GM19328 (cell line): ENCODE results near the gene TTF2.
"Not testable (repeated sequence)": the region's sequence is repeated elsewhere in the genome, so short reads cannot be mapped to it uniquely, and the experiment has no call there.

Experiments used
- ATAC-seq: cut with Tn5 transposase; IDR thresholded peaks from one replicate; pipeline ENCODE4 v1.9.1; 2021; ENCODE audit warnings: mild to moderate bottlenecking, moderate library complexity; ENCODE audit not compliant: unreplicated experiment

The TTF2 gene

DNA sequence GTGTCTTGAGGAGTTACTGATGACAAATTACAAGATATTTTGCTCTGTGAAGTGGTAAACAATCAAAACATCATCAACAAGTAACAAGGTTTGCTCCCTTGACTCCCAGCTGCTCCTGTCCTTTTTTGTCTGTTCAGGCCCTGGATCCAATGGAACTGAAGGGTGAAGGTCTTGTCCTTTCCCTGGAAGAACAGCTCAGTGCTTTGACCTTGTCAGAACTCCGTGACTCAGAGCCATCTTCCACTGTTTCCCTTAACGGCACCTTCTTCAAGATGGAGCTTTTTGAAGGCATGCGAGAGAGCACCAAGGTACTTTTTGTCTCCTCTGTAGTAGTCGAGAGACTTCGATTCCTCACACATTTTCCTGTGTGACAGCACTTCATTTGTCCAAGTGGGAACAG is 32.5 kb downstream of the TTF2 start:
- no peak for ATAC-seq

DNA sequence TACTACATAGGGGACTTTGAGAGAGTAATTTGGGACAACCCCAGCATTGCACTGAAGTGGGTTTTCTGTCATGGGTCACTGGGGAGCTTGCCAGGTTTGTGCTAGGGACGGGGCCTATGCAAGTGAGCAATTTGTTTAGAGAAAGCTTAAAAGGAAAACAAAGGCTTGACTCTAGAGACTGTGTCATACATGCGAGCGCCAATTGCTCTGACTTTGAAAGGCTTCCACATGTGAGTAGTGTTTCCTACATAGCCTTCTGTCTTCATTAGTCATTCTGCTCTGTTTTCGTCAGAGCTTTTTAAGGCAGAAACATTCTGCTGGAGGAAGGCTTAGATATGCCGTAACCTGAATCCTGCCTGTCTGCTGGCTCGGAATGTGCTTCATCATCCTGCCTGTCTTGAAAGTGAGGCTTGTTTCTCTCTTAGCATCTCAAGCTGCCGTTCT is 33.0 kb downstream of the TTF2 start:
- no peak for ATAC-seq

GRCh38 chr1:117093870-117094621 is 33.9 kb downstream of the TTF2 start:
- ATAC-seq: peak; percentile 68

GRCh38 chr1:117094841-117095604 is 34.9 kb downstream of the TTF2 start:
- ATAC-seq: no peak

- no peak for ATAC-seq
Measured at GRCh38 chr1:117096951-117097408, 36.9 kb downstream of the TTF2 start.

DNA sequence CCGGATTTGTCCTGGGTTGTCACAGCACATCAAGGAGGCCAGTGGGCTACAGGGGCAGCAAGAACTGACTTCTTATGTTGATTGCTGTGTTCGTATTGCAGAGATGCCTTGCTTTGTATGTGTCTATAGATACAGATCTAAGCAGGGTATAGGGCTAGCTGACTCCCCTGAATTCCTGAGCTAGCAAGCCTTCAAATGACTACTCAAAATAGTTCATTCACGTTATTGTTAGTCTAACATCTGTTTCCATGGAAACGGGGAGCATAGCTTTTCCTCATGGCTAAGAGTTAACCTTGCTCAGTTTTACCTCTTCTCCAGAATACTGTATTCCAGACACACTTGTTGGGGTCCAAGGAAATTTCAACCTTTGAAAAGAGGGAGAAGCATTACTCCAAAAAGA is 37.3 kb downstream of the TTF2 start:
- no peak for ATAC-seq

DNA sequence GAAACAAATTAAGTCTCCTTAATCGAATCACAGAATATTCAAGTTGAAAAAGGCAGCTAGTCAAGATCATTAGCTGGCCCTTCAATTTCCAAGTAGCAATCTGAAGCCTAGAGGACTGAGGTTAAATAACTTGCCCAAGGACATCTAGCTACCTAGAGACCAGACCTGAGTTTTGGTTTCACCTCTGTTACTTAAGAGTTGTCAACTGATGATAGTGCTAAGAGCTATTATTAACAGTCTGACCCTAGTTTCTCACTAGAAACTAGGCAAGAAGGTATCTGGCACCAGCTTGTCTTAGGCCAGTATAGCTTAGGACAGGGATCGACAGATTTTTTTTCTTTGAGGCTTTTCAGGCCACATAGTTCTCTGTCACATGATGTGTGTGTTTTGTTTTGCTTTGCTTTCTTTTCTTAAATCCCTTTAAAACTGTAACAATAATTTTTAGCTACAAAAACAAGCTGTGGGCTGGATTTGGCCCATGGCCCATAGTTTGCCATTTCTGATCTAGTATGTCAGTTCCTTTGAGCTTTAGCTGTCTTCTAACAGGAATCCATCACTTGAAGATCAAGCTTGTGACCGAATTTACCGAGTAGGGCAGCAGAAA is 38.3 kb downstream of the TTF2 start:
- ATAC-seq: no peak

- no peak for ATAC-seq
Measured at GRCh38 chr1:117101334-117101733, 41.2 kb downstream of the TTF2 start.

- not testable (repeated sequence) for ATAC-seq
Measured at GRCh38 chr1:117101858-117102257, 41.7 kb downstream of the TTF2 start.

GRCh38 chr1:117104986-117105385 is 44.9 kb downstream of the TTF2 start:
- no peak for ATAC-seq

DNA sequence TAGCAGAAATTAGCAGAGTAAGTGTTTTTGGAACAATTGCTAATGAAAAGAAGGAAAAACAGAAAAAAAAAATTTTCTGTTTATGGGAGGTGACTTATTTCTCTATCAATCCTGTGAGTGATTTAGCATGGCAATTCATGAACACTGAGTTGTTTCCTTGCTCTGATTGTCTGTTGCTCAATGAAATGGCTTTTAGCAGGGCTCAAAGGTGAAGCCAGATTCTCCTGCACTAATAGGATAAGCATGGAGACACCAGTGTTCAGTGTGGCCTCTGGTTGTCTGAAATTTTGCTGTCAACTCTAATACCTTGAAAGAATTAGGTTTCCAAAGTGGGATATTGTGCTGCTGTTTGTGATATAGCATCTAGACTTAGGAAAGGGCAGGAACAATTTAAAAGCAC is 45.6 kb downstream of the TTF2 start:
- no peak for ATAC-seq

- no peak for ATAC-seq
Measured at GRCh38 chr1:117106478-117106877, 46.4 kb downstream of the TTF2 start.

DNA sequence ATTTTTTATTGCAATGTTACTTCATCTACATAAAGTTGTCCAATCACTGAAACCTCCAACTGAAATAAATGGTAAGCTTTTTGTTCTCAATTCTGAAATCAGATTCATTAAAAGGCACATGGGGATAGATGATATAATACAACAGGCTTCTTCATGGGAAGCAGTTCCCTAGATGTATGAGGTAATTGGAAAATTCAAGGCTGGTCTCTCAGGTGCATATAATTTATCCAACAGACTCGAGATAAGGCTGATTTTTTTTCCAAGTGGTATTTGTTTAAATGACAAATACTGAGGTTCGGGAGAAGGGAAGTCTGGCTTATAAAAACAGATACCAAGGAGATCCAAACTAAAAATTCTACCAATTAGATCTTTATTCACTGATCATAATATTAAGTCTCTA is 47.2 kb downstream of the TTF2 start:
- no peak for ATAC-seq

DNA sequence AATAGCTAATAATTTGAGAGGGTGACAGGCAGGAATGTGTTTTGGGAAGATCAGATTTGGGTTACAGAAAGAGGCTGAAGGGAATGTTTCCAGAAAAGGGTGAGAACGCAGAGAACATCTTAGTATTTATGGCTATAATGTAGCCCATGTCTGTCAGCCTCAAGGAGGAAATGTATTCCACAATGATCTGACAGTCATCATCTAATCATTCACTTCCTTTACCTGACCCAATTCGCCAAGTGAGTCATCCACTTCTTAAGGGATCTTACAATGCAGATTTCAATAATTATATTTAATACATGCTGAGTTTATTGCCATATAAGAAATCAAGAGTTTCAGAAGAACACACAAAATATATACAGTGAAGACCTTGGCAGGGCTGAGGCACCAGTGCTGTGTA is 50.6 kb downstream of the TTF2 start:
- ATAC-seq: no peak

- ATAC-seq: no peak
Measured at GRCh38 chr1:117112047-117112717, 52.1 kb downstream of the TTF2 start.

GRCh38 chr1:117113199-117113598 is 53.1 kb downstream of the TTF2 start:
- no peak for ATAC-seq

DNA sequence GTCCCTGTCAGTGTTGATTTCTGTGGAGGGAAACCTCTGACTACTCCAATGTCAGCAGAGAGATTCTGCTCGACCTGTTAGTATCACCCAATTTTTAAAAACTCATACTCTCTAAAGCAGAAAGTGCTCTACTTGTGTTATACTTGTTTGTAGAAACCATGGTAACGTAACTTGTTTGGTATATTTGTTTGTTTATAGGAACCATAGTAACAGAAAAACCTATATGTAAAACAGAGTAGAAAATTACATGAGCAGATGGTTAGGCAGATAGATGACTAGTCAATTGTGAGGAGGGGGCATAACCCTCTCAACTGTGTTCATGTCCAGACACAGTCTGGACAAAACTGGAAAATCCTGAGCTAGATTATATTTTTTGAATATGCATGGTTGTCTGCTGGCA is 54.8 kb downstream of the TTF2 start:
- no peak for ATAC-seq

GRCh38 chr1:117116090-117116783 is 56.1 kb downstream of the TTF2 start:
- no peak for ATAC-seq

GRCh38 chr1:117116784-117117130 is 56.6 kb downstream of the TTF2 start:
- no peak for ATAC-seq

GRCh38 chr1:117117697-117118096 is 57.6 kb downstream of the TTF2 start:
- ATAC-seq: no peak

DNA sequence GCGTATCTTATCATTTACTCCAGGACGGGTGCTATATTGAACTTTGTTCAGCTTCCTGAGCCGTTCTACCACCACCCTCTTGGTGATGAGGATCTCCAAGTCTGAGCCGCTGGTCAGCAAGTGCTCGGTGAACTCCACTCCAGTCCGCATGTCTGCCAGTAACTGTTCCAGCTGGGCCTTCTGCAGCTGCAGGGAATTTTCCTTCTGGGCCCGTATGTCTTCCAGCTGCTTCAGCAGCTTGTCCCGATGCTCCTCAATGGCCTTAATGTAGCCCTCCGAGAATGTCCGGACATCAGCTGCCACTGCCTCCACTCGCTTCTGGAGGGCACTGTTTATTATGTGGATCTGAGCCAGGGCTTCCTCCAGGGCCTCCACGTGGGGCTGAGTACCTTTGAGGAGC is 58.0 kb downstream of the TTF2 start:
- ATAC-seq: no peak
